Activated gamma-delta T cell (primary cell): ENCODE measurements around the gene MUC13.

Experiments
- DNase-seq: peaks from one replicate; lab custom pipeline; 2025; lab: John Stamatoyannopoulos, UW

Gene MUC13

GRCh38 chr3:124873226-124873625 is 61.3 kb downstream of the MUC13 start:
- DNase-seq, result no peak

- no peak for DNase-seq
Measured at GRCh38 chr3:124867511-124867910, 67.0 kb downstream of the MUC13 start.

DNA sequence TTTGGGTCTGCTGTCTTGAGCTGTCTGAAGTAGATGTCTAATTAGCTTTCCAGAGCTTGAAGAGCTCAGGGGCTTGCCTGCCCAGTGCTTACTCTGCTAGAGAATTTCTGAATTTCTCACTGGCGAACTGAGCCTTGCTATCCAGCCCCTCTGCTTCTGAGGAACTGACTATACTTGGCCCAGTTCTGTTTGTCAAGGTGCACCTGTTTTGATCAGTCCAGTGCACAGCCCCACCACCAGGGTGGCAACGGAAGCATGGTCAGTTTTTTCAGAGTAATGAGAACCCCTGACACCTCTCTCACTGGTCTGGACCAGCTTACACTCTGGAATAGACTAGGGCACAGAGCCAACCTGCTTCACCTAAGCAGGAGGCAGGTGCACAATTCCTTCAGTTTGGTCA is 72.5 kb downstream of the MUC13 start:
- no peak for DNase-seq

- no peak for DNase-seq
Measured at GRCh38 chr3:124861041-124861440, 73.5 kb downstream of the MUC13 start.

DNA sequence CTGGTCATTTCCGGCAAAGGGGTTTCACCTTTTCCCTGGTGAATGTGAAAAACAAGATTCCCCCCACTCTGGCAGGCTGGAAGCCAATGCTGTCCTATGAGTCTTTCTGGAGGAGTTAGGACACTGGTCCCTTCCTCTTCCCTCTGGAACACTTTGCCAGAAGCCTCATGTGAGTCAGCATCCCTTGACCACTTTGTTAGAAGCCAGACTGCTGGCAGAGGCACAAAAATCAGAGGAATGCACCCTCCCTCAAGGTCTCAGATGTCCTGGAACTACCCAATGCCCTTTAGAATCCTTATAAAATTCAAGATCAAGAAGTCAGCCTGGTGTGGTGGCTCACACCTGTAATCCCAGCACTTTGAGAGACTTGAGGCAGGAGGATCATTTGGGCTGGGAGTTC is 74.0 kb downstream of the MUC13 start:
- no peak for DNase-seq

- no peak for DNase-seq
Measured at GRCh38 chr3:124859025-124859424, 75.5 kb downstream of the MUC13 start.

DNA sequence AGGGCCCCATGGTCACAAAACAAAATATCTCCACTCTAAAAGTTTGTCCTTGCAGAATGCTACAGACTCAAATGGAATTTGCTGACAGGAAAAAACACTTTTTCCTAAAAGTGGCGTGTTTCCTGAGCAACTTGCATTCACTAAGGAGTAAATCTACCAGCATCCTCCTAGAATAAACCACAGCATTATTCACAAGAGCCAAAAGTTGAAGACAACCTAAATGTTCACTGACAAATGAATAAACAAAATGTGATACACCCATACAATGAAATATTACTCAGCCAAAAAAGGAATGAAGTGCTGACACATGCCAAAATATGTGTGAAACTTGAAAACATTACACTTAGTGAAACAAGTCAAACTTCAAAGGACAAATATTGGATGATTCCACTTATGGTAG is 76.3 kb downstream of the MUC13 start:
- DNase-seq, result no peak

DNA sequence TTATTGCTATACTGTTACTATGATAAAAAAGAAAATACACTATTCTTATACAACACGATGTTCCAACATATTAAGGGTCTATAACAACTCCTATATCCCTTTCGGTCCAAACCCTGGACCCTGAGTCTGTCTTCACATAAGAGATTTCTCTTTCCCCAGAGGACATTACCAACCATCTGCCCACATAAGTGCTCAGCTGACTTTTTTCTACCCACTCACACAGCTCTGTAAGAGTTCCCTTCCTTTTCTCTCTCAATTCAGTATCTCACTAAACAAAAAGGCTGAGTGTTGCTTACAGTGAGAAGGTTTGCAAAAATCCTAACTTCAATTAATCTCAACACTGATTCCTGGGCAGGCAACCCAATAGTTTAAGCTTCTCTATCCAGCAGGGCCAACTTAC is 77.9 kb downstream of the MUC13 start:
- no peak for DNase-seq
